ENCODE results near the gene SMARCC2.
A peak's percentile ranks its signal among the peaks of the same experiment; 100 is the strongest.

SMARCC2 gene

GRCh38 chr12:56172839-56173238 lies 16.4 kb downstream of the SMARCC2 start:
- Histone ChIP-seq H3K4me3 (ENCODE audit: low read depth in 1 of 2, low read length in 2 of 2) (no peak overlapping the region), H3K9ac (ENCODE audit: low read depth in 1 of 2, low read length in 2 of 2) (no peak overlapping the region), H3K27me3 (ENCODE audit: control insufficient read depth in 1 of 2, insufficient read depth in 2 of 2, low read length in 2 of 2) (no peaks in the 10 kb centered on the region), H3K9me3 (ENCODE audit: control insufficient read depth in 1 of 2, low read length in 2 of 2) (no peaks in the 10 kb centered on the region), H3K36me3 (ENCODE audit: control insufficient read depth in 1 of 2, insufficient read depth in 2 of 2, low read length in 2 of 2) (peaks cover 50 to 85% of the 10 kb centered on the region in 2 donors), H3K27ac (ENCODE audit: low read depth, low read length) (no peak overlapping the region), H3K4me1 (ENCODE audit: control insufficient read depth in 1 of 2, insufficient read depth in 2 of 2, low read length in 2 of 2) (no peaks in the 10 kb centered on the region)

- Histone ChIP-seq H3K4me1 (ENCODE audit: control insufficient read depth in 1 of 2, insufficient read depth in 2 of 2, low read length in 2 of 2) (no peaks in the 10 kb centered on the region), H3K27ac (ENCODE audit: low read depth, low read length) (no peak overlapping the region), H3K9ac (ENCODE audit: low read depth in 1 of 2, low read length in 2 of 2) (no peak overlapping the region), H3K27me3 (ENCODE audit: control insufficient read depth in 1 of 2, insufficient read depth in 2 of 2, low read length in 2 of 2) (no peaks in the 10 kb centered on the region), H3K36me3 (ENCODE audit: control insufficient read depth in 1 of 2, insufficient read depth in 2 of 2, low read length in 2 of 2) (peaks cover 46 to 89% of the 10 kb centered on the region in 2 donors), H3K4me3 (ENCODE audit: low read depth in 1 of 2, low read length in 2 of 2) (no peak overlapping the region), H3K9me3 (ENCODE audit: control insufficient read depth in 1 of 2, low read length in 2 of 2) (no peaks in the 10 kb centered on the region)
These were observed 20.0 kb downstream of the SMARCC2 start for GRCh38 chr12:56169229-56169759.

GRCh38 chr12:56165369-56165768 lies 23.9 kb downstream of the SMARCC2 start:
- no peak overlapping the region for H3K27ac ChIP-seq (ENCODE audit: low read depth, low read length)
- no peak overlapping the region for H3K9ac ChIP-seq (ENCODE audit: low read depth in 1 of 2, low read length in 2 of 2)
- H3K27me3 ChIP-seq (ENCODE audit: control insufficient read depth in 1 of 2, insufficient read depth in 2 of 2, low read length in 2 of 2) = no peaks in the 10 kb centered on the region
- peaks cover 15 to 17% of the 10 kb centered on the region in 2 donors for H3K4me1 ChIP-seq (ENCODE audit: control insufficient read depth in 1 of 2, insufficient read depth in 2 of 2, low read length in 2 of 2)
- no peaks in the 10 kb centered on the region for H3K9me3 ChIP-seq (ENCODE audit: control insufficient read depth in 1 of 2, low read length in 2 of 2)
- H3K36me3 ChIP-seq (ENCODE audit: control insufficient read depth in 1 of 2, insufficient read depth in 2 of 2, low read length in 2 of 2) = peaks cover 41 to 90% of the 10 kb centered on the region in 2 donors
- no peak overlapping the region for H3K4me3 ChIP-seq (ENCODE audit: low read depth in 1 of 2, low read length in 2 of 2)

- H3K27me3 ChIP-seq (ENCODE audit: control insufficient read depth in 1 of 2, insufficient read depth in 2 of 2, low read length in 2 of 2) = no peaks in the 10 kb centered on the region
- H3K9ac ChIP-seq (ENCODE audit: low read depth in 1 of 2, low read length in 2 of 2) = no peak overlapping the region
- H3K9me3 ChIP-seq (ENCODE audit: control insufficient read depth in 1 of 2, low read length in 2 of 2) = no peaks in the 10 kb centered on the region
- peaks cover 25 to 27% of the 10 kb centered on the region in 2 donors for H3K4me1 ChIP-seq (ENCODE audit: control insufficient read depth in 1 of 2, insufficient read depth in 2 of 2, low read length in 2 of 2)
- no peak overlapping the region for H3K4me3 ChIP-seq (ENCODE audit: low read depth in 1 of 2, low read length in 2 of 2)
- H3K36me3 ChIP-seq (ENCODE audit: control insufficient read depth in 1 of 2, insufficient read depth in 2 of 2, low read length in 2 of 2) = peaks cover 45 to 87% of the 10 kb centered on the region in 2 donors
- no peak overlapping the region for H3K27ac ChIP-seq (ENCODE audit: low read depth, low read length)
These were observed 24.9 kb downstream of the SMARCC2 start for GRCh38 chr12:56164345-56164729.

- H3K9ac ChIP-seq (ENCODE audit: low read depth in 1 of 2, low read length in 2 of 2) = no peak overlapping the region
- H3K4me1 ChIP-seq (ENCODE audit: control insufficient read depth in 1 of 2, insufficient read depth in 2 of 2, low read length in 2 of 2) = peaks cover 25 to 28% of the 10 kb centered on the region in 2 donors
- H3K9me3 ChIP-seq (ENCODE audit: control insufficient read depth in 1 of 2, low read length in 2 of 2) = no peaks in the 10 kb centered on the region
- H3K27me3 ChIP-seq (ENCODE audit: control insufficient read depth in 1 of 2, insufficient read depth in 2 of 2, low read length in 2 of 2) = no peaks in the 10 kb centered on the region
- no peak overlapping the region for H3K4me3 ChIP-seq (ENCODE audit: low read depth in 1 of 2, low read length in 2 of 2)
- no peak overlapping the region for H3K27ac ChIP-seq (ENCODE audit: low read depth, low read length)
- H3K36me3 ChIP-seq (ENCODE audit: control insufficient read depth in 1 of 2, insufficient read depth in 2 of 2, low read length in 2 of 2) = peaks cover 46 to 83% of the 10 kb centered on the region in 2 donors
These were observed 25.5 kb downstream of the SMARCC2 start for GRCh38 chr12:56163533-56164344.

GRCh38 chr12:56162468-56163290 lies 26.6 kb downstream of the SMARCC2 start:
- Histone ChIP-seq H3K36me3 (ENCODE audit: control insufficient read depth in 1 of 2, insufficient read depth in 2 of 2, low read length in 2 of 2) (peaks cover 42 to 73% of the 10 kb centered on the region in 2 donors), H3K9ac (ENCODE audit: low read depth in 1 of 2, low read length in 2 of 2) (peak overlapping the region in 1 of 2 donors; percentile 5), H3K4me1 (ENCODE audit: control insufficient read depth in 1 of 2, insufficient read depth in 2 of 2, low read length in 2 of 2) (peaks cover 25 to 28% of the 10 kb centered on the region in 2 donors), H3K27ac (ENCODE audit: low read depth, low read length) (no peak overlapping the region), H3K4me3 (ENCODE audit: low read depth in 1 of 2, low read length in 2 of 2) (no peak overlapping the region), H3K27me3 (ENCODE audit: control insufficient read depth in 1 of 2, insufficient read depth in 2 of 2, low read length in 2 of 2) (no peaks in the 10 kb centered on the region), H3K9me3 (ENCODE audit: control insufficient read depth in 1 of 2, low read length in 2 of 2) (no peaks in the 10 kb centered on the region)

- H3K27me3 ChIP-seq (ENCODE audit: control insufficient read depth in 1 of 2, insufficient read depth in 2 of 2, low read length in 2 of 2) = no peaks in the 10 kb centered on the region
- H3K27ac ChIP-seq (ENCODE audit: low read depth, low read length) = no peak overlapping the region
- H3K9ac ChIP-seq (ENCODE audit: low read depth in 1 of 2, low read length in 2 of 2) = peak overlapping the region; percentile 99 to 100
- H3K9me3 ChIP-seq (ENCODE audit: control insufficient read depth in 1 of 2, low read length in 2 of 2) = no peaks in the 10 kb centered on the region
- H3K36me3 ChIP-seq (ENCODE audit: control insufficient read depth in 1 of 2, insufficient read depth in 2 of 2, low read length in 2 of 2) = peaks cover 38 to 65% of the 10 kb centered on the region in 2 donors
- H3K4me3 ChIP-seq (ENCODE audit: low read depth in 1 of 2, low read length in 2 of 2) = no peak overlapping the region
- peaks cover 25 to 33% of the 10 kb centered on the region in 2 donors for H3K4me1 ChIP-seq (ENCODE audit: control insufficient read depth in 1 of 2, insufficient read depth in 2 of 2, low read length in 2 of 2)
These were observed 27.5 kb downstream of the SMARCC2 start for GRCh38 chr12:56161690-56162351.

GRCh38 chr12:56160894-56161689 lies 28.2 kb downstream of the SMARCC2 start:
- Histone ChIP-seq H3K4me1 (ENCODE audit: control insufficient read depth in 1 of 2, insufficient read depth in 2 of 2, low read length in 2 of 2) (peaks cover 25 to 33% of the 10 kb centered on the region in 2 donors), H3K4me3 (ENCODE audit: low read depth in 1 of 2, low read length in 2 of 2) (peak overlapping the region; percentile 86 to 93), H3K9me3 (ENCODE audit: control insufficient read depth in 1 of 2, low read length in 2 of 2) (no peaks in the 10 kb centered on the region), H3K36me3 (ENCODE audit: control insufficient read depth in 1 of 2, insufficient read depth in 2 of 2, low read length in 2 of 2) (peaks cover 38 to 59% of the 10 kb centered on the region in 2 donors), H3K27ac (ENCODE audit: low read depth, low read length) (peak overlapping the region; percentile 96), H3K9ac (ENCODE audit: low read depth in 1 of 2, low read length in 2 of 2) (peak overlapping the region; percentile 99 to 100), H3K27me3 (ENCODE audit: control insufficient read depth in 1 of 2, insufficient read depth in 2 of 2, low read length in 2 of 2) (no peaks in the 10 kb centered on the region)

- H3K9me3 ChIP-seq (ENCODE audit: control insufficient read depth in 1 of 2, low read length in 2 of 2) = no peaks in the 10 kb centered on the region
- peak overlapping the region; percentile 99 to 100 for H3K9ac ChIP-seq (ENCODE audit: low read depth in 1 of 2, low read length in 2 of 2)
- H3K36me3 ChIP-seq (ENCODE audit: control insufficient read depth in 1 of 2, insufficient read depth in 2 of 2, low read length in 2 of 2) = peaks cover 38 to 52% of the 10 kb centered on the region in 2 donors
- H3K4me3 ChIP-seq (ENCODE audit: low read depth in 1 of 2, low read length in 2 of 2) = peak overlapping the region; percentile 86 to 93
- H3K27me3 ChIP-seq (ENCODE audit: control insufficient read depth in 1 of 2, insufficient read depth in 2 of 2, low read length in 2 of 2) = no peaks in the 10 kb centered on the region
- H3K27ac ChIP-seq (ENCODE audit: low read depth, low read length) = peak overlapping the region; percentile 96
- H3K4me1 ChIP-seq (ENCODE audit: control insufficient read depth in 1 of 2, insufficient read depth in 2 of 2, low read length in 2 of 2) = peaks cover 29 to 40% of the 10 kb centered on the region in 2 donors
These were observed 29.0 kb downstream of the SMARCC2 start for GRCh38 chr12:56160193-56160763.

All from duodenal mucosa (tissue), 2 donors.